Lower leg skin (tissue), 4 donors: ENCODE measurements around the gene RYR2. TPM values are rescaled to one million over a fixed set of nuclear protein-coding genes. Genes with fewer than 3 reads are reported as not detected.

Experiments used
- DNase-seq, 2 donors: peaks; one replicate each; pipeline ENCODE4 v3.0.0-alpha.2; 2019; ENCODE audit warnings: low spot score in 2 of 2
- H3K4me3 ChIP-seq: fragments of 200-600 bp; sonication (generic); 2 replicates; pipeline ENCODE4 v1.5.1; 2017; ENCODE audit warnings: mild to moderate bottlenecking, low read depth; ENCODE audit not compliant: poor library complexity, severe bottlenecking
- CTCF ChIP-seq, 3 donors: fragments of 450-650 bp; IDR thresholded peaks; one replicate each; pipeline ENCODE4 v1.5.1; 2016; ENCODE audit warnings: antibody characterized with exemption in 3 of 3, mild to moderate bottlenecking in 3 of 3, moderate library complexity in 2 of 3
- POLR2A ChIP-seq, 2 donors: fragments of 450-650 bp; IDR thresholded peaks; one replicate each; pipeline ENCODE4 v1.6.1; 2016 to 2017; ENCODE audit warnings: antibody characterized with exemption in 2 of 2, mild to moderate bottlenecking in 1 of 2, moderate library complexity in 1 of 2
- WGBS, 2 donors: methylation state at CpG; one replicate each; pipeline ENCODE4 v1.1.5; 2018; 5-methylcytosine and 5-hydroxymethylcytosine counted together
- intact Hi-C: fragments of 100-400 bp; cut with DNase I; formaldehyde crosslinking; loops from one replicate; pipeline ENCODE4 v1.15.0; 2023; ENCODE audit warnings: low total_unique reads
- total RNA-seq, 4 donors: library from RNA; depleted of rRNA; stranded (reverse); fragments of >200 nt; gene quantifications; one replicate each; pipeline ENCODE4 v1.1.0, GENCODE V29; 2016

RYR2 gene
- total RNA-seq, 4 donors from 2014 or later, result 0.19 to 0.97 (median 0.66) TPM

- WGBS, 2 donors, result 89 to 90% methylated on average over 9 of the region's 9 CpGs
- no peak overlapping the region for H3K4me3 ChIP-seq
- intact Hi-C loops, result no loop called here
- no peak for TF ChIP-seq POLR2A (IDR thresholded peaks at IDR 0.05)
- no peak for TF ChIP-seq CTCF (IDR thresholded peaks at IDR 0.05)
- no peak for DNase-seq
These were observed 572.0 kb downstream of the RYR2 start for GRCh38 chr1:237613984-237614383.

GRCh38 chr1:237619553-237619952, 577.6 kb downstream of the RYR2 start:
- TF ChIP-seq POLR2A (IDR thresholded peaks at IDR 0.05) (no peak), CTCF (IDR thresholded peaks at IDR 0.05) (no peak)
- DNase-seq, result no peak
- intact Hi-C loops, result no loop called here
- H3K4me3 ChIP-seq, result no peak overlapping the region
- 89 to 94% methylated on average over 5 of the region's 5 CpGs for WGBS, 2 donors

GRCh38 chr1:237634922-237635321, 592.9 kb downstream of the RYR2 start:
- WGBS, 2 donors, result 92 to 93% methylated on average over 5 of the region's 5 CpGs
- H3K4me3 ChIP-seq, result no peak overlapping the region
- TF ChIP-seq POLR2A (IDR thresholded peaks at IDR 0.05) (no peak), CTCF (IDR thresholded peaks at IDR 0.05) (no peak)
- no peak for DNase-seq
- intact Hi-C loops, result no loop called here

GRCh38 chr1:237638555-237638954, 596.6 kb downstream of the RYR2 start:
- intact Hi-C loops, result no loop called here
- no peak for TF ChIP-seq POLR2A (IDR thresholded peaks at IDR 0.05)
- no peak for TF ChIP-seq CTCF (IDR thresholded peaks at IDR 0.05)
- no peak for DNase-seq
- 85 to 89% methylated on average over 1 of the region's 1 CpG for WGBS, 2 donors
- no peak overlapping the region for H3K4me3 ChIP-seq

- no peak for TF ChIP-seq CTCF (IDR thresholded peaks at IDR 0.05)
- no peak for TF ChIP-seq POLR2A (IDR thresholded peaks at IDR 0.05)
- WGBS, 2 donors, result 75 to 81% methylated on average over 2 of the region's 2 CpGs
- DNase-seq, result no peak
- H3K4me3 ChIP-seq, result no peak overlapping the region
- intact Hi-C loops, result no loop called here
These were observed 598.2 kb downstream of the RYR2 start for GRCh38 chr1:237640011-237640671.

GRCh38 chr1:237640966-237641365, 599.0 kb downstream of the RYR2 start:
- WGBS, 2 donors, result 76 to 77% methylated on average over 2 of the region's 2 CpGs
- intact Hi-C loops, result no loop called here
- no peak for DNase-seq
- no peak overlapping the region for H3K4me3 ChIP-seq
- no peak for TF ChIP-seq CTCF (IDR thresholded peaks at IDR 0.05)
- TF ChIP-seq POLR2A (IDR thresholded peaks at IDR 0.05), result no peak
